ENCODE results near the gene GJD4. TPM values are rescaled to one million over a fixed set of nuclear protein-coding genes. Genes with fewer than 3 reads are reported as not detected.

The GJD4 gene
- total and polyA plus RNA-seq, 2 donors (not counting 1 experiment from before 2014, with no cell fraction given) = not detected

DNA sequence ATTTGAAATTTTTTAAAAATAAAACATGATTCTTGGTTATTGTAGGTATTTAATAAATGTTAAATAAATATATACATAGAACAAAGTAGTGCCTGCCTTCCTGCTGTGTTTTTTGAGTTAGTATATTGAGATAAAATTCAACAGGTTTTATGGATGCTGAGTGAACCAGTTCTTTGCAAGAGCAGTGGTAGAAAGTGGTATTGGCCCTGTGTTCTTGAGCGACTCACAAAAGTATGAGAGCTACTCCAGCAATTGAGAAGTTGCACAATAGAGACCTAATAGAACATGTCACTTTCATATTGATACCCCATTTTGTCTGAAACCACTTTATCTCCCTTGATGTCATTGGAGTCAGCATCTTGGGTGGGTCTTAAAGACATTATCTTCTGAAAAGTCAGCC lies 32.6 kb upstream of the GJD4 start:
- WGBS (ENCODE audit: insufficient coverage) = no CpG with 5 or more reads among the region's 1 CpG
- no peak overlapping the region for H3K4me3 Mint-ChIP-seq
- ChIA-PET POLR2A (no interaction called here), CTCF (no interaction called here)
- Histone ChIP-seq H3K9ac (ENCODE audit: low read length) (no peak overlapping the region), H4K20me1 (ENCODE audit: control insufficient read depth, insufficient read depth, low read length, poor library complexity, severe bottlenecking) (no peaks in the 10 kb centered on the region), H3K36me3 (replicated peaks in 1 of 2; ENCODE audit: control extremely low read depth in 1 of 2, control insufficient read depth in 1 of 2, extremely low read depth in 1 of 2, insufficient read depth in 2 of 2, low read length in 1 of 2) (peaks cover 0 to 25% of the 10 kb centered on the region in 2 experiments), H3K4me3 (ENCODE audit: control extremely low read depth in 1 of 5, extremely low read depth in 1 of 5, insufficient read depth in 1 of 5, low read depth in 2 of 5, low read length in 4 of 5) (no peak overlapping the region), H2AFZ (ENCODE audit: insufficient read depth, low read depth, low read length, poor library complexity, severe bottlenecking) (no peak overlapping the region), H3K4me1 (ENCODE audit: control insufficient read depth in 2 of 2, insufficient read depth in 2 of 2, low read length in 2 of 2) (no peaks in the 10 kb centered on the region), H3K27ac (ENCODE audit: low read length in 2 of 2) (no peak overlapping the region), H3K79me2 (ENCODE audit: control insufficient read depth, insufficient read depth, low read length) (no peaks in the 10 kb centered on the region), H3K9me3 (ENCODE audit: control extremely low read depth in 1 of 3, control insufficient read depth in 2 of 3, insufficient read depth in 1 of 3, low read length in 2 of 3) (peaks cover 0 to 10% (median 0%) of the 10 kb centered on the region in 3 donors), H3K4me2 (replicated peaks; ENCODE audit: low read depth, low read length, poor library complexity, severe bottlenecking) (no peak overlapping the region), H3K27me3 (replicated peaks in 1 of 4; ENCODE audit: control extremely low read depth in 1 of 4, control insufficient read depth in 3 of 4, insufficient read depth in 4 of 4, low read length in 3 of 4) (no peaks in the 10 kb centered on the region)
- intact Hi-C loops (cut with micrococcal nuclease) = no loop called here
- H3K9me3 Mint-ChIP-seq (ENCODE audit: insufficient read depth) = no peaks in the 10 kb centered on the region
- DNase-seq = no peak
- H3K27me3 Mint-ChIP-seq = no peaks in the 10 kb centered on the region
- ATAC-seq (ENCODE audit: low read depth) = no peak
- no peak overlapping the region for H3K27ac Mint-ChIP-seq
- no peaks in the 10 kb centered on the region for H3K4me1 Mint-ChIP-seq
- TF ChIP-seq, protein P1, sequence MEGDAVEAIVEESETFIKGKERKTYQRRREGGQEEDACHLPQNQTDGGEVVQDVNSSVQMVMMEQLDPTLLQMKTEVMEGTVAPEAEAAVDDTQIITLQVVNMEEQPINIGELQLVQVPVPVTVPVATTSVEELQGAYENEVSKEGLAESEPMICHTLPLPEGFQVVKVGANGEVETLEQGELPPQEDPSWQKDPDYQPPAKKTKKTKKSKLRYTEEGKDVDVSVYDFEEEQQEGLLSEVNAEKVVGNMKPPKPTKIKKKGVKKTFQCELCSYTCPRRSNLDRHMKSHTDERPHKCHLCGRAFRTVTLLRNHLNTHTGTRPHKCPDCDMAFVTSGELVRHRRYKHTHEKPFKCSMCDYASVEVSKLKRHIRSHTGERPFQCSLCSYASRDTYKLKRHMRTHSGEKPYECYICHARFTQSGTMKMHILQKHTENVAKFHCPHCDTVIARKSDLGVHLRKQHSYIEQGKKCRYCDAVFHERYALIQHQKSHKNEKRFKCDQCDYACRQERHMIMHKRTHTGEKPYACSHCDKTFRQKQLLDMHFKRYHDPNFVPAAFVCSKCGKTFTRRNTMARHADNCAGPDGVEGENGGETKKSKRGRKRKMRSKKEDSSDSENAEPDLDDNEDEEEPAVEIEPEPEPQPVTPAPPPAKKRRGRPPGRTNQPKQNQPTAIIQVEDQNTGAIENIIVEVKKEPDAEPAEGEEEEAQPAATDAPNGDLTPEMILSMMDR (IDR thresholded peaks at IDR 0.05) = no peak
- TF ChIP-seq EZH2 (IDR thresholded peaks at IDR 0.05; ENCODE audit: borderline replicate concordance, insufficient read depth, low read depth, low read length, poor library complexity, severe bottlenecking) = no peak

DNA sequence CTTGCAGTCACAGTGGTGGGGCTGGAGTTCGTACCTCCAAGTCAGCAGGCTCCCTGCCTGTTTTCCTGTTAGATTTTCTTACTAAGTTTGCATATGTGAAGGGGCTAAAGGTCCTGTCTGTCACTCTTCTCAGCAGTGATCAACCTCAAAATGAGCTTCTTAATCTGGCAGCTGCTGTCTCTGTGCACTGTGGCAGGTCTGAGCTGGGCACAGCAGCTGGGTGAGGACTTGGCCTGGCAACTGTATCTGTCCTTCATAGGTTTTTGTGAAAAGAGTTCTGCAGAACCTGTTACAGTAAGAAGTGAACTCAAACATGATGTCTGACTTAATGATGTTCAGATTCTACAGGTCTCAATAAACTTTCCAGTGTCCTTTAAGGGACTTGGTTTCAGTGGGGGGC lies 31.3 kb upstream of the GJD4 start:
- intact Hi-C loops (cut with micrococcal nuclease) = no loop called here
- WGBS (ENCODE audit: insufficient coverage) = 100% methylated on average over 1 of the region's 1 CpG
- Mint-ChIP-seq H3K9me3 (ENCODE audit: insufficient read depth) (no peaks in the 10 kb centered on the region), H3K27me3 (no peaks in the 10 kb centered on the region), H3K27ac (no peak overlapping the region), H3K4me1 (no peaks in the 10 kb centered on the region), H3K4me3 (no peak overlapping the region)
- no peak overlapping the region for H3K9ac ChIP-seq (ENCODE audit: low read length)
- DNase-seq (no peak), ATAC-seq (ENCODE audit: low read depth) (no peak)
- no peaks in the 10 kb centered on the region for H4K20me1 ChIP-seq (ENCODE audit: control insufficient read depth, insufficient read depth, low read length, poor library complexity, severe bottlenecking)
- ChIA-PET POLR2A (no interaction called here), CTCF (interaction anchor here (2.2 kb wide), 1 partner anchor 10 kb away, joined by 12 read pairs; no protein-coding TSS in a partner anchor)
- H3K4me1 ChIP-seq (ENCODE audit: control insufficient read depth in 2 of 2, insufficient read depth in 2 of 2, low read length in 2 of 2) = no peaks in the 10 kb centered on the region
- no peaks in the 10 kb centered on the region for H3K79me2 ChIP-seq (ENCODE audit: control insufficient read depth, insufficient read depth, low read length)
- TF ChIP-seq, protein P1 (IDR thresholded peaks at IDR 0.05) = no peak
- no peak for TF ChIP-seq EZH2 (IDR thresholded peaks at IDR 0.05; ENCODE audit: borderline replicate concordance, insufficient read depth, low read depth, low read length, poor library complexity, severe bottlenecking)
- no peak overlapping the region for H2AFZ ChIP-seq (ENCODE audit: insufficient read depth, low read depth, low read length, poor library complexity, severe bottlenecking)
- H3K4me2 ChIP-seq (replicated peaks; ENCODE audit: low read depth, low read length, poor library complexity, severe bottlenecking) = no peak overlapping the region
- no peak overlapping the region for H3K4me3 ChIP-seq (ENCODE audit: control extremely low read depth in 1 of 5, extremely low read depth in 1 of 5, insufficient read depth in 1 of 5, low read depth in 2 of 5, low read length in 4 of 5)
- H3K27me3 ChIP-seq (replicated peaks in 1 of 4; ENCODE audit: control extremely low read depth in 1 of 4, control insufficient read depth in 3 of 4, insufficient read depth in 4 of 4, low read length in 3 of 4) = no peaks in the 10 kb centered on the region
- H3K9me3 ChIP-seq (ENCODE audit: control extremely low read depth in 1 of 3, control insufficient read depth in 2 of 3, insufficient read depth in 1 of 3, low read length in 2 of 3) = peaks cover 0 to 11% (median 0%) of the 10 kb centered on the region in 3 donors
- H3K36me3 ChIP-seq (replicated peaks in 1 of 2; ENCODE audit: control extremely low read depth in 1 of 2, control insufficient read depth in 1 of 2, extremely low read depth in 1 of 2, insufficient read depth in 2 of 2, low read length in 1 of 2) = peaks cover 0 to 14% of the 10 kb centered on the region in 2 experiments
- H3K27ac ChIP-seq (ENCODE audit: low read length in 2 of 2) = no peak overlapping the region
